Activated T-cell treated with anti-CD3 and anti-CD28 coated beads, Interleukin-2, amount 50 U/mL, for 48 hours (primary cell): ENCODE data around the gene ZNF25.
"Not testable (repeated sequence)": the region's sequence is repeated elsewhere in the genome, so short reads cannot be mapped to it uniquely, and the experiment has no call there.

Experiments used
- DNase-seq, 2 experiments: peaks; one replicate each; pipeline ENCODE4 v3.0.0-alpha.2; 2020

ZNF25 gene

GRCh38 chr10:37937864-37938263, 38.6 kb downstream of the ZNF25 start:
- DNase-seq = no peak

- no peak for DNase-seq
Observed at GRCh38 chr10:37934791-37935190, 41.7 kb downstream of the ZNF25 start.

GRCh38 chr10:37930423-37930822, 46.0 kb downstream of the ZNF25 start:
- no peak for DNase-seq

- not testable (repeated sequence) for DNase-seq
Observed at GRCh38 chr10:37908165-37908564, 68.3 kb downstream of the ZNF25 start.

- DNase-seq = no peak
Observed at GRCh38 chr10:37906382-37906781, 70.1 kb downstream of the ZNF25 start.
